Measurements from ENCODE around the gene CCNJL. TPM values are rescaled to one million over a fixed set of nuclear protein-coding genes. Genes with fewer than 3 reads are reported as not detected.
"Not testable (repeated sequence)": the region's sequence is repeated elsewhere in the genome, so short reads cannot be mapped to it uniquely, and the experiment has no call there.

CCNJL gene
- total and polyA plus RNA-seq, 5 experiments from 2014 or later: not detected

GRCh38 chr5:160349249-160349934, 37.0 kb upstream of the CCNJL start:
- Mint-ChIP-seq H3K27ac (peak overlapping the region in 1 of 10 donors; percentile 63), H3K4me3 (no peak overlapping the region), H3K9me3 (no peaks in the 10 kb centered on the region), H3K4me1 (peaks cover 0 to 4% (median 1%) of the 10 kb centered on the region in 4 donors), H3K27me3 (peaks cover 0 to 3% (median 0%) of the 10 kb centered on the region in 5 donors), H3K36me3 (no peaks in the 10 kb centered on the region)
- DNase-seq: no peak
- ATAC-seq: no peak
- POLR2A ChIA-PET: no interaction called here

- POLR2A ChIA-PET: no interaction called here
- no peaks in the 10 kb centered on the region for H3K9me3 Mint-ChIP-seq
- H3K4me3 Mint-ChIP-seq: no peak overlapping the region
- H3K27me3 Mint-ChIP-seq: peaks cover 0 to 3% (median 0%) of the 10 kb centered on the region in 5 donors
- DNase-seq (no peak), ATAC-seq (no peak)
- peaks cover 0 to 4% (median 1%) of the 10 kb centered on the region in 4 donors for H3K4me1 Mint-ChIP-seq
- H3K27ac Mint-ChIP-seq: no peak overlapping the region
- no peaks in the 10 kb centered on the region for H3K36me3 Mint-ChIP-seq
These were observed 35.7 kb upstream of the CCNJL start for GRCh38 chr5:160348080-160348479.

- Mint-ChIP-seq H3K4me1 (peaks cover 0 to 4% (median 1%) of the 10 kb centered on the region in 4 donors), H3K27me3 (peaks cover 0 to 3% (median 0%) of the 10 kb centered on the region in 5 donors), H3K4me3 (no peak overlapping the region), H3K27ac (no peak overlapping the region), H3K36me3 (no peaks in the 10 kb centered on the region), H3K9me3 (no peaks in the 10 kb centered on the region)
- DNase-seq (no peak), ATAC-seq (no peak)
- POLR2A ChIA-PET: no interaction called here
These were observed 35.1 kb upstream of the CCNJL start for GRCh38 chr5:160347448-160347847.

GRCh38 chr5:160342413-160342941, 30.1 kb upstream of the CCNJL start:
- Mint-ChIP-seq H3K27ac (no peak overlapping the region), H3K4me1 (peaks cover 0 to 4% (median 1%) of the 10 kb centered on the region in 4 donors), H3K36me3 (no peaks in the 10 kb centered on the region), H3K27me3 (peaks cover 0 to 3% (median 0%) of the 10 kb centered on the region in 5 donors), H3K9me3 (no peaks in the 10 kb centered on the region), H3K4me3 (no peak overlapping the region)
- no peak for ATAC-seq
- POLR2A ChIA-PET: no interaction called here
- DNase-seq: no peak

GRCh38 chr5:160341309-160341870, 29.0 kb upstream of the CCNJL start:
- peaks cover 0 to 3% (median 0%) of the 10 kb centered on the region in 5 donors for H3K27me3 Mint-ChIP-seq
- no peaks in the 10 kb centered on the region for H3K9me3 Mint-ChIP-seq
- POLR2A ChIA-PET: no interaction called here
- ATAC-seq (no peak), DNase-seq (no peak)
- H3K4me3 Mint-ChIP-seq: no peak overlapping the region
- no peaks in the 10 kb centered on the region for H3K36me3 Mint-ChIP-seq
- peaks cover 0 to 4% (median 1%) of the 10 kb centered on the region in 4 donors for H3K4me1 Mint-ChIP-seq
- H3K27ac Mint-ChIP-seq: no peak overlapping the region

- POLR2A ChIA-PET, H3K27ac Mint-ChIP-seq, ATAC-seq, H3K4me1 Mint-ChIP-seq, H3K9me3 Mint-ChIP-seq, DNase-seq, H3K36me3 Mint-ChIP-seq, H3K4me3 Mint-ChIP-seq, H3K27me3 Mint-ChIP-seq: not testable (repeated sequence)
These were observed 28.1 kb upstream of the CCNJL start for GRCh38 chr5:160340513-160340912.

GRCh38 chr5:160339406-160340130, 27.2 kb upstream of the CCNJL start:
- ATAC-seq (no peak), DNase-seq (no peak)
- POLR2A ChIA-PET: no interaction called here
- Mint-ChIP-seq H3K27ac (no peak overlapping the region), H3K4me3 (no peak overlapping the region), H3K4me1 (no peaks in the 10 kb centered on the region), H3K9me3 (no peaks in the 10 kb centered on the region), H3K36me3 (no peaks in the 10 kb centered on the region), H3K27me3 (peaks cover 0 to 3% (median 0%) of the 10 kb centered on the region in 5 donors)

GRCh38 chr5:160334716-160335115, 22.4 kb upstream of the CCNJL start:
- H3K9me3 Mint-ChIP-seq, H3K4me1 Mint-ChIP-seq: not testable (repeated sequence)

GRCh38 chr5:160333721-160334120, 21.4 kb upstream of the CCNJL start:
- no peak overlapping the region for H3K27ac Mint-ChIP-seq
- H3K4me1 Mint-ChIP-seq: peaks cover 0 to 10% (median 3%) of the 10 kb centered on the region in 4 donors
- POLR2A ChIA-PET: no interaction called here
- no peaks in the 10 kb centered on the region for H3K36me3 Mint-ChIP-seq
- DNase-seq: no peak
- peaks cover 0 to 8% (median 0%) of the 10 kb centered on the region in 5 donors for H3K27me3 Mint-ChIP-seq
- no peaks in the 10 kb centered on the region for H3K9me3 Mint-ChIP-seq
- H3K4me3 Mint-ChIP-seq: no peak overlapping the region
- ATAC-seq: no peak

More at GRCh38 chr5:160334716-160335115, 22.4 kb upstream of the CCNJL start:
- POLR2A ChIA-PET, H3K27me3 Mint-ChIP-seq, H3K36me3 Mint-ChIP-seq, H3K4me3 Mint-ChIP-seq, DNase-seq, H3K27ac Mint-ChIP-seq, ATAC-seq: not testable (repeated sequence)

- DNase-seq (no peak), ATAC-seq (no peak)
- Mint-ChIP-seq H3K9me3 (no peaks in the 10 kb centered on the region), H3K36me3 (no peaks in the 10 kb centered on the region), H3K27ac (peak overlapping the region in 3 of 10 donors; percentile 3 to 44 (median 10)), H3K4me3 (peak overlapping the region in 2 of 10 donors; percentile 26 to 39), H3K4me1 (peaks cover 0 to 10% (median 3%) of the 10 kb centered on the region in 4 donors), H3K27me3 (peaks cover 0 to 8% (median 0%) of the 10 kb centered on the region in 5 donors)
- POLR2A ChIA-PET: no interaction called here
These were observed 17.8 kb upstream of the CCNJL start for GRCh38 chr5:160330212-160330611.

- peaks cover 0 to 10% (median 3%) of the 10 kb centered on the region in 4 donors for H3K4me1 Mint-ChIP-seq
- H3K4me3 Mint-ChIP-seq: peak overlapping the region in 1 of 10 donors; percentile 52
- no peak for DNase-seq
- no peaks in the 10 kb centered on the region for H3K36me3 Mint-ChIP-seq
- POLR2A ChIA-PET: no interaction called here
- H3K9me3 Mint-ChIP-seq: no peaks in the 10 kb centered on the region
- peaks cover 0 to 4% (median 0%) of the 10 kb centered on the region in 5 donors for H3K27me3 Mint-ChIP-seq
- H3K27ac Mint-ChIP-seq: no peak overlapping the region
- no peak for ATAC-seq
These were observed 15.5 kb upstream of the CCNJL start for GRCh38 chr5:160327818-160328217.

- H3K4me3 Mint-ChIP-seq: no peak overlapping the region
- POLR2A ChIA-PET: no interaction called here
- H3K27me3 Mint-ChIP-seq: peaks cover 0 to 4% (median under 1%) of the 10 kb centered on the region in 5 donors
- H3K36me3 Mint-ChIP-seq: no peaks in the 10 kb centered on the region
- H3K4me1 Mint-ChIP-seq: peaks cover 0 to 10% (median 3%) of the 10 kb centered on the region in 4 donors
- DNase-seq: no peak
- ATAC-seq: no peak
- H3K27ac Mint-ChIP-seq: no peak overlapping the region
- H3K9me3 Mint-ChIP-seq: no peaks in the 10 kb centered on the region
These were observed 14.6 kb upstream of the CCNJL start for GRCh38 chr5:160326981-160327380.

- ATAC-seq (no peak), DNase-seq (no peak)
- H3K27ac Mint-ChIP-seq: no peak overlapping the region
- no peaks in the 10 kb centered on the region for H3K36me3 Mint-ChIP-seq
- no peak overlapping the region for H3K4me3 Mint-ChIP-seq
- H3K9me3 Mint-ChIP-seq: no peaks in the 10 kb centered on the region
- POLR2A ChIA-PET: no interaction called here
- peaks cover 1 to 13% (median 7%) of the 10 kb centered on the region in 5 donors for H3K27me3 Mint-ChIP-seq
- H3K4me1 Mint-ChIP-seq: peaks cover 0 to 10% (median 3%) of the 10 kb centered on the region in 4 donors
These were observed 13.4 kb upstream of the CCNJL start for GRCh38 chr5:160325716-160326115.
